ENCODE measurements around the gene FASN.

Gene FASN

GRCh38 chr17:82080048-82080788 is 17.8 kb downstream of the FASN start:
- Histone ChIP-seq H3K27me3 (ENCODE audit: control insufficient read depth, insufficient read depth, low read length) (no peaks in the 10 kb centered on the region), H3K9ac (no peak overlapping the region), H3K27ac (no peak overlapping the region), H3K4me1 (no peaks in the 10 kb centered on the region), H3K4me2 (ENCODE audit: low read length) (no peak overlapping the region), H3K4me3 (ENCODE audit: low read depth, low read length) (no peak overlapping the region), H3K9me3 (ENCODE audit: control insufficient read depth, low read length) (no peaks in the 10 kb centered on the region), H2AFZ (no peak overlapping the region), H3K79me2 (no peaks in the 10 kb centered on the region), H3K36me3 (ENCODE audit: control insufficient read depth, insufficient read depth, low read length) (no peaks in the 10 kb centered on the region)
- no peak for TF ChIP-seq CTCF (IDR thresholded peaks at IDR 0.05)

- Histone ChIP-seq H3K4me2 (ENCODE audit: low read length) (no peak overlapping the region), H3K9me3 (ENCODE audit: control insufficient read depth, low read length) (no peaks in the 10 kb centered on the region), H3K27ac (no peak overlapping the region), H2AFZ (no peak overlapping the region), H3K4me1 (no peaks in the 10 kb centered on the region), H3K4me3 (ENCODE audit: low read depth, low read length) (no peak overlapping the region), H3K27me3 (ENCODE audit: control insufficient read depth, insufficient read depth, low read length) (no peaks in the 10 kb centered on the region), H3K79me2 (no peaks in the 10 kb centered on the region), H3K9ac (no peak overlapping the region), H3K36me3 (ENCODE audit: control insufficient read depth, insufficient read depth, low read length) (no peaks in the 10 kb centered on the region)
- TF ChIP-seq CTCF (IDR thresholded peaks at IDR 0.05) = no peak
Measured at GRCh38 chr17:82079001-82079677, 18.9 kb downstream of the FASN start.

- Histone ChIP-seq H3K27me3 (ENCODE audit: control insufficient read depth, insufficient read depth, low read length) (no peaks in the 10 kb centered on the region), H3K36me3 (ENCODE audit: control insufficient read depth, insufficient read depth, low read length) (no peaks in the 10 kb centered on the region), H3K4me3 (ENCODE audit: low read depth, low read length) (no peak overlapping the region), H3K9me3 (ENCODE audit: control insufficient read depth, low read length) (no peaks in the 10 kb centered on the region), H3K9ac (no peak overlapping the region), H2AFZ (no peak overlapping the region), H3K4me2 (ENCODE audit: low read length) (no peak overlapping the region), H3K4me1 (no peaks in the 10 kb centered on the region), H3K79me2 (no peaks in the 10 kb centered on the region), H3K27ac (no peak overlapping the region)
- TF ChIP-seq CTCF (IDR thresholded peaks at IDR 0.05) = no peak
Measured at GRCh38 chr17:82078433-82078832, 19.6 kb downstream of the FASN start.

GRCh38 chr17:82077617-82078358 is 20.2 kb downstream of the FASN start:
- Histone ChIP-seq H3K9me3 (ENCODE audit: control insufficient read depth, low read length) (no peaks in the 10 kb centered on the region), H3K79me2 (no peaks in the 10 kb centered on the region), H3K4me3 (ENCODE audit: low read depth, low read length) (no peak overlapping the region), H3K27me3 (ENCODE audit: control insufficient read depth, insufficient read depth, low read length) (no peaks in the 10 kb centered on the region), H3K9ac (no peak overlapping the region), H3K4me2 (ENCODE audit: low read length) (no peak overlapping the region), H2AFZ (no peak overlapping the region), H3K27ac (no peak overlapping the region), H3K36me3 (ENCODE audit: control insufficient read depth, insufficient read depth, low read length) (no peaks in the 10 kb centered on the region), H3K4me1 (no peaks in the 10 kb centered on the region)
- TF ChIP-seq CTCF (IDR thresholded peaks at IDR 0.05) = no peak
